ENCODE results near the gene GABBR2. TPM values are rescaled to one million over a fixed set of nuclear protein-coding genes. Genes with fewer than 3 reads are reported as not detected.

Gene GABBR2
- total and polyA plus RNA-seq, 2 donors (not counting 1 experiment from before 2014, with no cell fraction given), result 0.03 TPM; not detected in 1

DNA sequence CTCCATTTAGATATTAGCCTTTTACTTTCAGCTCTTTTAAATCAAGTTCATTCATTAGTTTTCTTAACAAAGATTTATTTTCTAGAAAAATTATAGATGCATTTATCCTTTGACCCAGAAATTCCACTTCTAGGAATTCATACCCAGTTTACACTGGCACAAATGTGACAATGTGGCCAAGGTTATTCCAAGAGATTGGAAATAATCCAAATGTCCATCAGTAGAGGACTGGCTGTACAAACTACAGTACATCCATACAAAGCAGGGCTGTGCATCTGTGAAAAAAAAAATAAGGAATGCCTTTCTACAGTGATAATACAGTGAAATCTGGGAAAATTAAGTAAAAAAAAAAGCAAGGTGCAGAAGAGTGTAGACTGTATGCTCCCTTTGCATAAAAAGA lies 149.2 kb downstream of the GABBR2 start:
- Histone ChIP-seq H3K27me3 (replicated peaks in 1 of 4; ENCODE audit: control extremely low read depth in 1 of 4, control insufficient read depth in 3 of 4, insufficient read depth in 4 of 4, low read length in 3 of 4) (no peaks in the 10 kb centered on the region), H3K27ac (ENCODE audit: low read length in 2 of 2) (no peak overlapping the region), H3K4me1 (ENCODE audit: control insufficient read depth in 2 of 2, insufficient read depth in 2 of 2, low read length in 2 of 2) (no peaks in the 10 kb centered on the region), H4K20me1 (ENCODE audit: control insufficient read depth, insufficient read depth, low read length, poor library complexity, severe bottlenecking) (no peaks in the 10 kb centered on the region), H3K9me3 (ENCODE audit: control extremely low read depth in 1 of 3, control insufficient read depth in 2 of 3, insufficient read depth in 1 of 3, low read length in 2 of 3) (no peaks in the 10 kb centered on the region), H3K79me2 (ENCODE audit: control insufficient read depth, insufficient read depth, low read length) (no peaks in the 10 kb centered on the region), H3K4me3 (ENCODE audit: control extremely low read depth in 1 of 5, extremely low read depth in 1 of 5, insufficient read depth in 1 of 5, low read depth in 2 of 5, low read length in 4 of 5) (no peak overlapping the region), H3K9ac (ENCODE audit: low read length) (no peak overlapping the region), H3K36me3 (replicated peaks in 1 of 2; ENCODE audit: control extremely low read depth in 1 of 2, control insufficient read depth in 1 of 2, extremely low read depth in 1 of 2, insufficient read depth in 2 of 2, low read length in 1 of 2) (no peaks in the 10 kb centered on the region), H2AFZ (ENCODE audit: insufficient read depth, low read depth, low read length, poor library complexity, severe bottlenecking) (no peak overlapping the region), H3K4me2 (replicated peaks; ENCODE audit: low read depth, low read length, poor library complexity, severe bottlenecking) (no peak overlapping the region)
- DNase-seq (no peak), ATAC-seq (ENCODE audit: low read depth) (no peak)
- ChIA-PET CTCF (no interaction called here), POLR2A (no interaction called here)
- H3K4me3 Mint-ChIP-seq, result no peak overlapping the region
- peaks cover 17% of the 10 kb centered on the region for H3K27me3 Mint-ChIP-seq
- no peak for TF ChIP-seq EZH2 (IDR thresholded peaks at IDR 0.05; ENCODE audit: borderline replicate concordance, insufficient read depth, low read depth, low read length, poor library complexity, severe bottlenecking)
- TF ChIP-seq, protein P1, sequence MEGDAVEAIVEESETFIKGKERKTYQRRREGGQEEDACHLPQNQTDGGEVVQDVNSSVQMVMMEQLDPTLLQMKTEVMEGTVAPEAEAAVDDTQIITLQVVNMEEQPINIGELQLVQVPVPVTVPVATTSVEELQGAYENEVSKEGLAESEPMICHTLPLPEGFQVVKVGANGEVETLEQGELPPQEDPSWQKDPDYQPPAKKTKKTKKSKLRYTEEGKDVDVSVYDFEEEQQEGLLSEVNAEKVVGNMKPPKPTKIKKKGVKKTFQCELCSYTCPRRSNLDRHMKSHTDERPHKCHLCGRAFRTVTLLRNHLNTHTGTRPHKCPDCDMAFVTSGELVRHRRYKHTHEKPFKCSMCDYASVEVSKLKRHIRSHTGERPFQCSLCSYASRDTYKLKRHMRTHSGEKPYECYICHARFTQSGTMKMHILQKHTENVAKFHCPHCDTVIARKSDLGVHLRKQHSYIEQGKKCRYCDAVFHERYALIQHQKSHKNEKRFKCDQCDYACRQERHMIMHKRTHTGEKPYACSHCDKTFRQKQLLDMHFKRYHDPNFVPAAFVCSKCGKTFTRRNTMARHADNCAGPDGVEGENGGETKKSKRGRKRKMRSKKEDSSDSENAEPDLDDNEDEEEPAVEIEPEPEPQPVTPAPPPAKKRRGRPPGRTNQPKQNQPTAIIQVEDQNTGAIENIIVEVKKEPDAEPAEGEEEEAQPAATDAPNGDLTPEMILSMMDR (IDR thresholded peaks at IDR 0.05), result no peak
- H3K4me1 Mint-ChIP-seq, result no peaks in the 10 kb centered on the region
- no peak overlapping the region for H3K27ac Mint-ChIP-seq
- intact Hi-C loops (cut with micrococcal nuclease), result no loop called here
- H3K9me3 Mint-ChIP-seq (ENCODE audit: insufficient read depth), result no peaks in the 10 kb centered on the region

DNA sequence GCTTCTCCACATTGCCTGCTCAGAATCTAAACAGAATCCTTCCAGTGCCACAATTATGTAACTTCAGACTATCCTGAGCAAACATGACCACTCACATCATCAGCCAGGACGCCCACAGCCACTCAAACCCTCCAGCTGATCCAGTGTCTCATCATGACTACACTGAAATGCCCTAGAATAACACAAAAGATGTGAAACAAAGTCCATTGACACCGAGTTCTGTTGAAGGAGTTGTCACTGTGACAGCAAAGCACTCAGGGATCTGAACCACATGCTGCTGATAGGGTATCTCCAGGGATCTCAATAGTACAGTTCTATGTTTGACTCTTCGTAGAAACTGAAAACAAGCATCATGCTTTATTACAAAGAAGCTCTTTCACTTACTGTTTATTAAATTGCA lies 150.2 kb downstream of the GABBR2 start:
- peaks cover 23% of the 10 kb centered on the region for H3K27me3 Mint-ChIP-seq
- H3K4me2 ChIP-seq (replicated peaks; ENCODE audit: low read depth, low read length, poor library complexity, severe bottlenecking), result no peak overlapping the region
- POLR2A ChIA-PET, result no interaction called here
- no peaks in the 10 kb centered on the region for H3K9me3 Mint-ChIP-seq (ENCODE audit: insufficient read depth)
- H4K20me1 ChIP-seq (ENCODE audit: control insufficient read depth, insufficient read depth, low read length, poor library complexity, severe bottlenecking), result no peaks in the 10 kb centered on the region
- no peaks in the 10 kb centered on the region for H3K4me1 ChIP-seq (ENCODE audit: control insufficient read depth in 2 of 2, insufficient read depth in 2 of 2, low read length in 2 of 2)
- no peak overlapping the region for H3K4me3 ChIP-seq (ENCODE audit: control extremely low read depth in 1 of 5, extremely low read depth in 1 of 5, insufficient read depth in 1 of 5, low read depth in 2 of 5, low read length in 4 of 5)
- H3K4me3 Mint-ChIP-seq, result no peak overlapping the region
- CTCF ChIA-PET, result no interaction called here
- no peaks in the 10 kb centered on the region for H3K36me3 ChIP-seq (replicated peaks in 1 of 2; ENCODE audit: control extremely low read depth in 1 of 2, control insufficient read depth in 1 of 2, extremely low read depth in 1 of 2, insufficient read depth in 2 of 2, low read length in 1 of 2)
- TF ChIP-seq EZH2 (IDR thresholded peaks at IDR 0.05; ENCODE audit: borderline replicate concordance, insufficient read depth, low read depth, low read length, poor library complexity, severe bottlenecking), result no peak
- TF ChIP-seq, protein P1 (IDR thresholded peaks at IDR 0.05), result no peak
- intact Hi-C loops (cut with micrococcal nuclease), result no loop called here
- H3K27me3 ChIP-seq (replicated peaks in 1 of 4; ENCODE audit: control extremely low read depth in 1 of 4, control insufficient read depth in 3 of 4, insufficient read depth in 4 of 4, low read length in 3 of 4), result no peaks in the 10 kb centered on the region
- no peaks in the 10 kb centered on the region for H3K79me2 ChIP-seq (ENCODE audit: control insufficient read depth, insufficient read depth, low read length)
- H3K27ac ChIP-seq (ENCODE audit: low read length in 2 of 2), result no peak overlapping the region
- ATAC-seq (ENCODE audit: low read depth) (no peak), DNase-seq (no peak)
- no peak overlapping the region for H3K9ac ChIP-seq (ENCODE audit: low read length)
- no peaks in the 10 kb centered on the region for H3K4me1 Mint-ChIP-seq
- H3K9me3 ChIP-seq (ENCODE audit: control extremely low read depth in 1 of 3, control insufficient read depth in 2 of 3, insufficient read depth in 1 of 3, low read length in 2 of 3), result no peaks in the 10 kb centered on the region
- no peak overlapping the region for H3K27ac Mint-ChIP-seq
- no peak overlapping the region for H2AFZ ChIP-seq (ENCODE audit: insufficient read depth, low read depth, low read length, poor library complexity, severe bottlenecking)
- WGBS (ENCODE audit: insufficient coverage), result 71% methylated on average over 2 of the region's 3 CpGs

All from B cell (primary cell).